A549 (cell line): ENCODE measurements around the gene CFAP77.

Experiments used
- EP300 ChIP-seq, 2 experiments: fragments of >200 bp; sonication (Bioruptor Twin); formaldehyde crosslinking; IDR thresholded peaks; 2 replicates in 1 of 2; 3 replicates in 1 of 2; pipeline ENCODE4 v1.6.1; 2016 to 2017
- FOXS1 ChIP-seq: fragments of 250-450 bp; sonication (Bioruptor Pico); IDR thresholded peaks from 2 replicates; pipeline ENCODE4 v1.5.0; 2020; ENCODE audit warnings: mild to moderate bottlenecking, moderate library complexity
- KDM1A ChIP-seq: fragments of 200-600 bp; sonication (generic); IDR thresholded peaks from 2 replicates; pipeline ENCODE4 v1.6.1; 2016; ENCODE audit warnings: low read depth, mild to moderate bottlenecking
- MAFK ChIP-seq: fragments of 450-650 bp; IDR thresholded peaks from 2 replicates; pipeline ENCODE4 v1.6.1; 2014; ENCODE audit not compliant: partially characterized antibody
- POLR2A ChIP-seq: IDR thresholded peaks from 2 replicates; pipeline ENCODE4 v1.6.1; 2012; ENCODE audit warnings: mild to moderate bottlenecking, low read length
- RAD21 ChIP-seq, 2 experiments: fragments of >200 bp in 1 of 2; sonication (Bioruptor Twin) in 1 of 2; formaldehyde crosslinking in 1 of 2; IDR thresholded peaks in 1 of 2; conservative IDR thresholded peaks in 1 of 2; 2 replicates in 1 of 2; 3 replicates in 1 of 2; pipeline ENCODE4 v1.6.1; 2012 to 2018; ENCODE audit warnings: inconsistent platforms in 1 of 2
- RARB ChIP-seq: fragments of 250-450 bp; sonication (Bioruptor Pico); IDR thresholded peaks from 2 replicates; pipeline ENCODE4 v1.8.0; 2021; ENCODE audit warnings: mild to moderate bottlenecking, moderate library complexity
- RCOR1 ChIP-seq: fragments of 150-350 bp; IDR thresholded peaks from 2 replicates; pipeline ENCODE4 v1.6.1; 2014; ENCODE audit warnings: antibody characterized with exemption, low read length, low read depth
- RFX5 ChIP-seq: fragments of 450-650 bp; IDR thresholded peaks from 2 replicates; pipeline ENCODE4 v1.7.1; 2014; ENCODE audit warnings: antibody characterized with exemption, mild to moderate bottlenecking, moderate library complexity
- TF ChIP-seq, protein P1 (sequence below): fragments of >200 bp; sonication (Bioruptor Twin); formaldehyde crosslinking; IDR thresholded peaks from 3 replicates; pipeline ENCODE4 v1.5.1; 2016
- TF ChIP-seq, protein P2 (sequence below): fragments of 450-650 bp; IDR thresholded peaks from 2 replicates; pipeline ENCODE4 v1.6.1; 2014; ENCODE audit warnings: antibody characterized with exemption
- TF ChIP-seq, protein P3 (sequence below): IDR thresholded peaks from 2 replicates; pipeline ENCODE4 v1.6.1; 2012; ENCODE audit warnings: low read depth, borderline replicate concordance

DNA sequence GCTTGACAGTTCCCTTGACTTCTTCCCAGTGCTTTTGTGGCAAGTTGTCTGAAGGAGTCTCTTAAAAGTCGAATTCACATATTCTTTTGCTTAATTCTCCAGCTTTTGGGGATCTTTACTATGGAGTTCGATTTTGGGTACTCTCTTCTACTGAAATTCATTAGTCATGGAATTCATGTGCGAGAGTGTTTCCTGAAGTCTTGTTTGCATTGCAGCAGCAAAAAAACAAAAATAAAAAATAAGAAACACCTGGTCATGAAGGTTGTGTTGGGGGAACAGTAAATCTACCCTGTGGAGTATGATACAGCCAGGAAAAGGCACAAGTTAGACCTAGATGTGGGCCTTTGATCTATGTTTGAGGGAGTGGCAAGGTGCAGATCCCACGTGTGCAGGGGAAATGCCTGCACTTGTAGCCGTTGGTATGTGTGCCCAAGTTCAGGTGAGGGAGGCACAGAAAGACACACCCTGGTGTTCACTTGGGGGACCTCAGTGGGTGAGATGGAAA lies 55.2 kb downstream of the CFAP77 start:
- TF ChIP-seq RFX5: no peak
- TF ChIP-seq, protein P1, sequence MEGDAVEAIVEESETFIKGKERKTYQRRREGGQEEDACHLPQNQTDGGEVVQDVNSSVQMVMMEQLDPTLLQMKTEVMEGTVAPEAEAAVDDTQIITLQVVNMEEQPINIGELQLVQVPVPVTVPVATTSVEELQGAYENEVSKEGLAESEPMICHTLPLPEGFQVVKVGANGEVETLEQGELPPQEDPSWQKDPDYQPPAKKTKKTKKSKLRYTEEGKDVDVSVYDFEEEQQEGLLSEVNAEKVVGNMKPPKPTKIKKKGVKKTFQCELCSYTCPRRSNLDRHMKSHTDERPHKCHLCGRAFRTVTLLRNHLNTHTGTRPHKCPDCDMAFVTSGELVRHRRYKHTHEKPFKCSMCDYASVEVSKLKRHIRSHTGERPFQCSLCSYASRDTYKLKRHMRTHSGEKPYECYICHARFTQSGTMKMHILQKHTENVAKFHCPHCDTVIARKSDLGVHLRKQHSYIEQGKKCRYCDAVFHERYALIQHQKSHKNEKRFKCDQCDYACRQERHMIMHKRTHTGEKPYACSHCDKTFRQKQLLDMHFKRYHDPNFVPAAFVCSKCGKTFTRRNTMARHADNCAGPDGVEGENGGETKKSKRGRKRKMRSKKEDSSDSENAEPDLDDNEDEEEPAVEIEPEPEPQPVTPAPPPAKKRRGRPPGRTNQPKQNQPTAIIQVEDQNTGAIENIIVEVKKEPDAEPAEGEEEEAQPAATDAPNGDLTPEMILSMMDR: no peak
- TF ChIP-seq RARB (CRISPR knock-in tag): no peak
- no peak for TF ChIP-seq KDM1A
- no peak for TF ChIP-seq MAFK
- no peak for TF ChIP-seq RCOR1
- TF ChIP-seq EP300 (IDR thresholded peaks at IDR 0.05): no peak
- TF ChIP-seq, protein P2, sequence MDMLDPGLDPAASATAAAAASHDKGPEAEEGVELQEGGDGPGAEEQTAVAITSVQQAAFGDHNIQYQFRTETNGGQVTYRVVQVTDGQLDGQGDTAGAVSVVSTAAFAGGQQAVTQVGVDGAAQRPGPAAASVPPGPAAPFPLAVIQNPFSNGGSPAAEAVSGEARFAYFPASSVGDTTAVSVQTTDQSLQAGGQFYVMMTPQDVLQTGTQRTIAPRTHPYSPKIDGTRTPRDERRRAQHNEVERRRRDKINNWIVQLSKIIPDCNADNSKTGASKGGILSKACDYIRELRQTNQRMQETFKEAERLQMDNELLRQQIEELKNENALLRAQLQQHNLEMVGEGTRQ: no peak
- TF ChIP-seq, protein P3, sequence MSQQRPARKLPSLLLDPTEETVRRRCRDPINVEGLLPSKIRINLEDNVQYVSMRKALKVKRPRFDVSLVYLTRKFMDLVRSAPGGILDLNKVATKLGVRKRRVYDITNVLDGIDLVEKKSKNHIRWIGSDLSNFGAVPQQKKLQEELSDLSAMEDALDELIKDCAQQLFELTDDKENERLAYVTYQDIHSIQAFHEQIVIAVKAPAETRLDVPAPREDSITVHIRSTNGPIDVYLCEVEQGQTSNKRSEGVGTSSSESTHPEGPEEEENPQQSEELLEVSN: no peak
- TF ChIP-seq POLR2A: no peak
- no peak for TF ChIP-seq RAD21 (conservative IDR thresholded peaks at IDR 0.05 in 1 of 2, IDR thresholded peaks at IDR 0.05 in 1 of 2)
- TF ChIP-seq FOXS1 (CRISPR knock-in tag): no peak
